H1 (cell line): ENCODE measurements around the gene SSTR4. TPM values are rescaled to one million over a fixed set of nuclear protein-coding genes. Genes with fewer than 3 reads are reported as not detected.

Experiments
- ASH2L ChIP-seq: fragments of 200-600, 300-600 bp; sonication (generic); IDR thresholded peaks from one replicate; pipeline ENCODE4 v1.7.1; 2017; ENCODE audit warnings: low read length
- ATF2 ChIP-seq: IDR thresholded peaks from 2 replicates; pipeline ENCODE4 v1.6.1; 2012; ENCODE audit warnings: low read length, inconsistent platforms
- CTCF ChIP-seq, 3 experiments: IDR thresholded peaks; 1 replicate in 2 of 3; 2 replicates in 1 of 3; pipeline versions ENCODE4 v1.5.1 to v1.6.1; 2011; ENCODE audit warnings: low read length in 3 of 3, mild to moderate bottlenecking in 3 of 3, inconsistent platforms in 2 of 3, low read depth in 1 of 3, moderate library complexity in 1 of 3; ENCODE audit not compliant: insufficient read depth in 1 of 3; ENCODE audit errors: control extremely low read depth in 1 of 3
- HDAC6 ChIP-seq: IDR thresholded peaks from one replicate; pipeline ENCODE4 v1.7.1; 2012; ENCODE audit warnings: low read depth, mild to moderate bottlenecking, inconsistent platforms, low read length, moderate library complexity
- JUN ChIP-seq: IDR thresholded peaks from 2 replicates; pipeline ENCODE4 v1.6.1; 2011; ENCODE audit warnings: low read depth, mild to moderate bottlenecking, improper control_type of control experiment, low read length
- MAFK ChIP-seq: IDR thresholded peaks from 2 replicates; pipeline ENCODE4 v1.6.1; 2012; ENCODE audit warnings: low read depth, mild to moderate bottlenecking, improper control_type of control experiment, low read length
- NANOG ChIP-seq: IDR thresholded peaks from 2 replicates; pipeline ENCODE4 v1.6.1; 2011; ENCODE audit warnings: low read length, low read depth, mild to moderate bottlenecking, inconsistent platforms; ENCODE audit not compliant: insufficient read depth, poor library complexity, severe bottlenecking
- polyA plus RNA-seq, 7 experiments: library from polyadenylated mRNA; depleted of rRNA in 3 of 7; stranded (reverse) in 5 of 7; unstranded in 2 of 7; fragments of >200 nt in 5 of 7; fragments of 200-250 nt in 2 of 7; gene quantifications; 1 replicate in 5 of 7; 2 replicates in 1 of 7; 4 replicates in 1 of 7; pipeline versions ENCODE4 v1.2.1 to v1.2.3, GENCODE V29; 2011 to 2013; ENCODE audit warnings: missing spikeins in 2 of 7, mixed read lengths in 2 of 7
- total RNA-seq: library from RNA; stranded (reverse); fragmentation: NEBNext Ultra II Directional; extraction: Animal tissue kit (Norgen Biotek cat#: 25700); gene quantifications from 2 replicates; pipeline ENCODE4 v1.2.1, GENCODE V29; 2021

SSTR4 gene
- total and polyA plus RNA-seq, 2 of the 8 experiments (the other 6 are each of a cell fraction or from before 2014, with no cell fraction given) = 0.05 TPM; not detected in 1

- TF ChIP-seq ATF2 (no peak), MAFK (no peak), CTCF (IDR thresholded peaks at IDR 0.05; ENCODE audit: control extremely low read depth in 1 of 3, insufficient read depth in 1 of 3, low read depth in 1 of 3, low read length in 3 of 3) (no peak), JUN (no peak), NANOG (no peak), ASH2L (no peak), HDAC6 (no peak)
Observed at GRCh38 chr20:23071398-23071797, 36.3 kb downstream of the SSTR4 start (continued).
